ENCODE results near the gene OTOA. TPM values are rescaled to one million over a fixed set of nuclear protein-coding genes. Genes with fewer than 3 reads are reported as not detected.

Gene OTOA
- total and polyA plus RNA-seq, 2 of the 13 experiments (the other 11 are each of a cell fraction or from before 2014, with no cell fraction given) = 0.05 to 0.15 TPM

- TF ChIP-seq ZNF318 (CRISPR knock-in tag; IDR thresholded peaks at IDR 0.05) (no peak), KDM3A (CRISPR knock-in tag; IDR thresholded peaks at IDR 0.05; ENCODE audit: low read depth) (no peak), E2F2 (CRISPR knock-in tag; IDR thresholded peaks at IDR 0.05; ENCODE audit: borderline replicate concordance) (no peak), ISL2 (CRISPR knock-in tag; IDR thresholded peaks at IDR 0.05) (no peak), SAFB2 (CRISPR knock-in tag; IDR thresholded peaks at IDR 0.05; ENCODE audit: borderline replicate concordance, low read depth) (no peak)
Measured at GRCh38 chr16:21646091-21646490, 17.7 kb upstream of the OTOA start (continued).
